CD4-positive, CD25-positive, alpha-beta regulatory T cell (primary cell): ENCODE data around the gene IRAG1. TPM values are rescaled to one million over a fixed set of nuclear protein-coding genes. Genes with fewer than 3 reads are reported as not detected.
A peak's percentile ranks its signal among the peaks of the same experiment; 100 is the strongest.

Experiments used
- ATAC-seq, 2 donors: fragments of 150-1000 bp; cut with Tn5 transposase; one replicate each; pipeline ENCODE4 v1.10.0; 2021; ENCODE audit warnings: low read depth in 2 of 2, moderate number of reproducible peaks in 2 of 2, moderate library complexity in 1 of 2
- DNase-seq, 3 donors: peaks; one replicate each; pipeline versions ENCODE4 v3.0.0 to v3.0.0-alpha.2; 2012 to 2022; ENCODE audit warnings: mixed read lengths in 1 of 3
- H3K27ac ChIP-seq: one replicate; pipeline ENCODE4 v1.7.0; 2013; ENCODE audit warnings: mild to moderate bottlenecking, low read length; ENCODE audit not compliant: insufficient read depth, poor library complexity, severe bottlenecking
- H3K27me3 ChIP-seq: one replicate; pipeline ENCODE4 v1.7.0; 2013; ENCODE audit warnings: low read length; ENCODE audit not compliant: control insufficient read depth, insufficient read depth
- H3K36me3 ChIP-seq: one replicate; pipeline ENCODE4 v1.7.0; 2013; ENCODE audit warnings: mild to moderate bottlenecking, low read length, moderate library complexity; ENCODE audit not compliant: control insufficient read depth, insufficient read depth
- H3K4me1 ChIP-seq: 2 replicates; pipeline ENCODE4 v1.7.0; 2013; ENCODE audit warnings: mild to moderate bottlenecking, low read length; ENCODE audit not compliant: insufficient read depth, control insufficient read depth, poor library complexity, severe bottlenecking
- H3K4me3 ChIP-seq: one replicate; pipeline ENCODE4 v1.7.0; 2013; ENCODE audit warnings: low read depth, mild to moderate bottlenecking, low read length, moderate library complexity
- H3K9me3 ChIP-seq, 2 experiments: 1 replicate in 1 of 2; 2 replicates in 1 of 2; pipeline ENCODE4 v1.7.0; 2013; ENCODE audit warnings: low read length in 2 of 2, mild to moderate bottlenecking in 1 of 2, moderate library complexity in 1 of 2; ENCODE audit not compliant: control insufficient read depth in 2 of 2
- H3K27ac Mint-ChIP-seq, 3 donors: one replicate each; pipeline ENCODE4 v1.8.0; 2020 to 2022; ENCODE audit warnings: mild to moderate bottlenecking in 3 of 3, mixed read lengths in 3 of 3, moderate library complexity in 2 of 3
- H3K27me3 Mint-ChIP-seq: one replicate; pipeline ENCODE4 v1.8.0; 2022; ENCODE audit warnings: mild to moderate bottlenecking, mixed read lengths
- H3K36me3 Mint-ChIP-seq: one replicate; pipeline ENCODE4 v1.8.0; 2020; ENCODE audit warnings: mixed read lengths
- H3K4me1 Mint-ChIP-seq, 4 donors: one replicate each; pipeline ENCODE4 v1.8.0; 2020 to 2022; ENCODE audit warnings: mixed read lengths in 4 of 4, mild to moderate bottlenecking in 1 of 4
- H3K4me3 Mint-ChIP-seq, 4 donors: one replicate each; pipeline ENCODE4 v1.8.0; 2020 to 2022; ENCODE audit warnings: mild to moderate bottlenecking in 4 of 4, mixed read lengths in 4 of 4, moderate library complexity in 3 of 4
- H3K9me3 Mint-ChIP-seq, 7 donors: one replicate each; pipeline ENCODE4 v1.8.0; 2020 to 2022; ENCODE audit warnings: mixed read lengths in 7 of 7, mild to moderate bottlenecking in 3 of 7, moderate library complexity in 2 of 7
- polyA plus RNA-seq, 4 donors: library from polyadenylated mRNA; unstranded; fragments of 300-500 nt; fragmentation: Illumina TruSeq; gene quantifications; one replicate each; pipeline ENCODE4 v1.2.3, GENCODE V29; 2021
- total RNA-seq: library from RNA; stranded (reverse); gene quantifications from one replicate; pipeline ENCODE4 v1.2.3, GENCODE V29; 2022

IRAG1 gene
- total and polyA plus RNA-seq, 5 donors from 2014 or later: not detected

DNA sequence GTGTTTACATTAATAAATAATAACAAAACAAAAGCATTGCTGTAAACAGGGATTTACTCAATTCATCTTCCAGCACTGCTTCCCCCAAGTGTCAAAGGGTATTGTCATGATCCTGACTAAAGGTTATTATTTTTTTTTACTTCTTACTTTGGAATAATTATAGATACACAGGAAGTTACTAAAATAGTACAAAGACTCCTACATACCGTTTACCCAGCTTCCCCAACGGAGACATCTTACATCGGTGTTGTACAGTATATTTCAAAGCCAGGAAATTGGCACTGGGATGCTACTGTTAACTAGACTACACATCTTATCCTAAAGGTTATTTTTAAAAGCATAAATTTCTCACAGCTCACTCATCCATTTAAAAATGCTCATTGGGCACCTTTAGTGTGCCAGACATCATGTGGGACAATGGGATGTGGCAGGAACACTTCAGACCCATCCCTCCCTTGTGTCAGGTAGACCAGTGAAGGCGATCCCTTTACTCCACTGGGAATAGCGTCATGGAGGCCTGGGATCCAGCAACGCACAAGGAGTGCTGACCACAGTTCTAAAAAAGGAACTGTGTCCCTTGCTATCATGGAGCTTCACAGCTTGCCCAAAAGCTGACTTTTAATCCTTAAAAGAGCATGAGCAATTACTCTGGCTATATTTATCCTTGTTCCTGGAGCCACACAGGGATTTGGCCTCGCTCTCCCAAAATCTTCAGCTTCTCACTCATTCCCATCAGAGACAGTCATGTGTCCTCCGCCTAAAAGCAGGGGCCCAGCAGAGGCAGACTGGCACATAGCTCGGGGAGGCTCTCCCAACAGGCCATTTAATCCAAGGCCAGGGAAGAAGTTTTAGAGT is 3.1 kb upstream of the IRAG1 start:
- no peak overlapping the region for H3K27ac Mint-ChIP-seq
- no peaks in the 10 kb centered on the region for H3K4me1 Mint-ChIP-seq
- Histone ChIP-seq H3K27ac (no peak overlapping the region), H3K9me3 (no peaks in the 10 kb centered on the region), H3K4me3 (no peak overlapping the region), H3K36me3 (no peaks in the 10 kb centered on the region), H3K4me1 (no peaks in the 10 kb centered on the region), H3K27me3 (peaks cover 2% of the 10 kb centered on the region)
- peaks cover 0 to 3% (median 0%) of the 10 kb centered on the region in 7 donors for H3K9me3 Mint-ChIP-seq
- no peaks in the 10 kb centered on the region for H3K36me3 Mint-ChIP-seq
- no peak for DNase-seq
- peak overlapping the region in 1 of 4 donors; percentile 38 for H3K4me3 Mint-ChIP-seq
- no peak for ATAC-seq
- H3K27me3 Mint-ChIP-seq: peaks cover 9% of the 10 kb centered on the region

DNA sequence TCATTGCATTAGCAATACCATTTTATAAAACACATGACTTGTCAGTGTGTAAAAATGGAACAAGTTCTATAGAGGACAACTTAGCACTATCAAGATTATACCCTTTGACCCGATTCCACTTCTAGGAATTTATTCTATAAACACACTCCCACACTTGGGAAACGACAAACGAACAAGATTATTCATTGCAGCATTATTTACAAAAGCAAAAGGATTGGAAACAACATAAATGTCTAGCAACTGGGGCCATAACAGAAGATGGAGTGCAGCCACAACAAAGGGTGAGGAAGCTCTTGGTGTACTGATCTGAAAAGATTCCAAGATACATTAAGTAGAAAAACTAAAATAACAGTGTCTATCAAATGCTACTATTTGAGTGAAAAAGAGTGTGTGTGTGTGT is 2.3 kb upstream of the IRAG1 start:
- DNase-seq: no peak
- Histone ChIP-seq H3K27ac (no peak overlapping the region), H3K27me3 (peaks cover 2% of the 10 kb centered on the region), H3K9me3 (no peaks in the 10 kb centered on the region), H3K36me3 (no peaks in the 10 kb centered on the region), H3K4me1 (no peaks in the 10 kb centered on the region), H3K4me3 (no peak overlapping the region)
- ATAC-seq: no peak
- Mint-ChIP-seq H3K9me3 (peaks cover 0 to 2% (median 0%) of the 10 kb centered on the region in 7 donors), H3K36me3 (no peaks in the 10 kb centered on the region), H3K27me3 (peaks cover 13% of the 10 kb centered on the region), H3K27ac (no peak overlapping the region), H3K4me1 (no peaks in the 10 kb centered on the region), H3K4me3 (no peak overlapping the region)

DNA sequence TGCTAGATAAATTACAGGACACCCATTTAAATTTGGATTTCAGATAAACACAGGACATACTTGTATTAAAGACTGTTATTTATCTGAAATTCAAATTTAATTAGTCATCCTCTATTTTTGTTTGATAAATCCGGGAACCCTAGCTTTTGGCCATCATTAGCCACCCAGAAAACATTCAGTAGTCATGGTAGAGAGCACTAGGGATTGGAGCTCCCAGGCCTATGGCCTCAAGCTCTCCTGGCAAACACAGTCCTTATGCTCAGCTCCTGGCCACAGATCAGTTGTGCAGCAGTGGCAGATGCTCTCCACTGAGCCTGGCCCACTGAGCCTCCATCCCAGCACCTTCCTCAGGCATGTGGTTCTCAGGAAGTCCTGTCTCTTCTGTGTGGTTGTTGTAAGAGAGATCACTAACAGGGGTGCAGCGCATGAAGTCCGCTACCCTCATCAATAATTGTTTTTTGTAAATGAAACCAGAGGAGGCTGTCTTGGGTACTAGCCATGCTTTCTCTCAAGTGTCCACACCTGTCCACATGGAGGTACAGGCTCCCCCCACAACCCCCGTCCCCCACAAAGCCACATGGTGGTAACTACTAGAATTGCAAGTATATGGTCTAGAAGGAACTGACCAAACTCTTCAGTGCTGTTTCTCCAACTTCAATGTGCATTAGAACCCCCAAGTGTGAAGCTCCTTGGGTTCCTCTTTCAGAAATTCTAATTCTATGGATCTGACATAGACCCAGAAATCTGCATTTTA is 1.1 kb upstream of the IRAG1 start:
- Histone ChIP-seq H3K4me3 (no peak overlapping the region), H3K4me1 (no peaks in the 10 kb centered on the region), H3K27ac (no peak overlapping the region), H3K9me3 (no peaks in the 10 kb centered on the region), H3K36me3 (no peaks in the 10 kb centered on the region), H3K27me3 (peaks cover 2% of the 10 kb centered on the region)
- no peaks in the 10 kb centered on the region for H3K4me1 Mint-ChIP-seq
- H3K4me3 Mint-ChIP-seq: no peak overlapping the region
- peaks cover 13% of the 10 kb centered on the region for H3K27me3 Mint-ChIP-seq
- no peaks in the 10 kb centered on the region for H3K36me3 Mint-ChIP-seq
- H3K9me3 Mint-ChIP-seq: peaks cover 0 to 1% (median 0%) of the 10 kb centered on the region in 7 donors
- DNase-seq (no peak), ATAC-seq (no peak)
- no peak overlapping the region for H3K27ac Mint-ChIP-seq

DNA sequence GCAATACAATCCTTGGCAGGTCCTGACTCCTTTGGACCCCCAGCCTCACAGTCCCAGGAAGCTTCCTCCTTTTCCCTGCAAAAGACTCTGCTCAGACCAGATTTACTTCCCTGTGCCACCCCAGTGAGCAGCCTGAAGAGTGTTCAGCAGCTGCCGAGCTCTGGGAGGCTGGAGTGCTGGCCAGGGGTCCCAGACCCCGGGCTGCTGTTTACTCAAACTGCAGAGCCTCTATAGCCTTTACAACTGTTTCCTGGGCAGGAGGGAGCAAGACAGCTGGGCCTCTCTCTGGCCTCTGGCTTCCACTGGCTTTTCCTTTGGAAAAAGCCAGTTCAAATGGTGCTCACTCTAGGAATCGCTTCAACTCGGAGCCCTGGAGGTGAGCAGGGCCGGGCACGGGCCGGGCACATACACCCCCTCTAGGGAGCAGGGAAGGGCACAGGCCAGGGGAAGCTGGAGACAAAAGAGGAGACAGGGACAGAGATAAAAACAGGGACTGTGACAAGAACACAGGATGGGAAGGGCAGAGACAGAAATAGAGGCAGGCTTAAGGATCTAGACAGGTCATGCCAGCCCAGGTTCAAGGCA is 932 bp downstream of the IRAG1 start:
- peaks cover 12% of the 10 kb centered on the region for H3K27me3 Mint-ChIP-seq
- no peaks in the 10 kb centered on the region for H3K36me3 Mint-ChIP-seq
- DNase-seq (no peak), ATAC-seq (no peak)
- H3K27ac Mint-ChIP-seq: peak overlapping the region in 1 of 3 donors; percentile 23
- Histone ChIP-seq H3K27me3 (peaks cover 4% of the 10 kb centered on the region), H3K4me1 (no peaks in the 10 kb centered on the region), H3K36me3 (no peaks in the 10 kb centered on the region), H3K9me3 (no peaks in the 10 kb centered on the region), H3K4me3 (no peak overlapping the region), H3K27ac (no peak overlapping the region)
- no peak overlapping the region for H3K4me3 Mint-ChIP-seq
- no peaks in the 10 kb centered on the region for H3K9me3 Mint-ChIP-seq
- H3K4me1 Mint-ChIP-seq: no peaks in the 10 kb centered on the region

DNA sequence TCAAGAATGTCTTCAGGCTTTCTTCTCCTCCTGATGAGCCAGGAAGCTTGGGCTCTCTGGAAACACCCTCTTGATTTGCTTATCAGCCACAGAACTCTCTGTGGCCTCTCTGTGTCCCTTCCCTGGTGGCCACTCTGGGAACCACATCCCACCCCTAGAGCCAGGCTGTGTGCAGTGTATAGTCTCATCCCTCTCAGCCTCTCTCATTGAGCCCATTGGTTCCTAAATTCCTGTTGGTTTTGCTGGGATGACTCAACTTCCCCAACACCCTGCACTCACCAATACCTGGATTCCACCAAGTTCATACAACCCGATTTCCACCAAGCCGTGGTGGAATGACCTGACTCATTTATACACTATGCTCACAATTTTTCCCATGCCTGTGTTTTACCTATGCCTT is 5.2 kb downstream of the IRAG1 start:
- Histone ChIP-seq H3K4me3 (no peak overlapping the region), H3K9me3 (no peaks in the 10 kb centered on the region), H3K4me1 (no peaks in the 10 kb centered on the region), H3K27me3 (peaks cover 4% of the 10 kb centered on the region), H3K27ac (no peak overlapping the region), H3K36me3 (no peaks in the 10 kb centered on the region)
- Mint-ChIP-seq H3K36me3 (no peaks in the 10 kb centered on the region), H3K4me3 (no peak overlapping the region), H3K27ac (no peak overlapping the region), H3K9me3 (no peaks in the 10 kb centered on the region), H3K4me1 (no peaks in the 10 kb centered on the region), H3K27me3 (peaks cover 12% of the 10 kb centered on the region)
- no peak for DNase-seq
- ATAC-seq: no peak

DNA sequence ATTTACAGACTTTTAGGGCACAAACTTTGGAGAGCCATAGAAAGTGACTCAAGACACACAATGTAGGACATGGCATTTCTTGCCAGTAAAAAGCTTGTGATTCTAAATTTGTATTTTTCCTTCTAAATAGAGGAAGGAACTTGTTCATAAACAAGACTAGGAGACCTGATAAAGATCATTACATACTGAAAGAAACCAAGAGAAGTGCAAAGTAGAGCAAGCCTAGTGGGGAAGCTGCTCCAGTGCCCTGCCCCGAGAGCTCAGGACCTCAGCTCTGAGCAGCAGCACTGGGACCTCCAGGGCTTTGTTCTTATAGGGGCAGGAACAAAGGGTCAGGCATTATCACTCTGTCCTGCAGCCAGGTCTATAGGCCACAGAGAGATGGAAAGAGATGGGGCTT is 7.2 kb downstream of the IRAG1 start:
- no peak for DNase-seq
- Histone ChIP-seq H3K27me3 (peaks cover 4% of the 10 kb centered on the region), H3K36me3 (no peaks in the 10 kb centered on the region), H3K9me3 (no peaks in the 10 kb centered on the region), H3K4me3 (no peak overlapping the region), H3K27ac (no peak overlapping the region), H3K4me1 (no peaks in the 10 kb centered on the region)
- ATAC-seq: no peak
- H3K4me3 Mint-ChIP-seq: no peak overlapping the region
- no peak overlapping the region for H3K27ac Mint-ChIP-seq
- H3K4me1 Mint-ChIP-seq: no peaks in the 10 kb centered on the region
- peaks cover 5% of the 10 kb centered on the region for H3K27me3 Mint-ChIP-seq
- H3K36me3 Mint-ChIP-seq: no peaks in the 10 kb centered on the region
- H3K9me3 Mint-ChIP-seq: no peaks in the 10 kb centered on the region

DNA sequence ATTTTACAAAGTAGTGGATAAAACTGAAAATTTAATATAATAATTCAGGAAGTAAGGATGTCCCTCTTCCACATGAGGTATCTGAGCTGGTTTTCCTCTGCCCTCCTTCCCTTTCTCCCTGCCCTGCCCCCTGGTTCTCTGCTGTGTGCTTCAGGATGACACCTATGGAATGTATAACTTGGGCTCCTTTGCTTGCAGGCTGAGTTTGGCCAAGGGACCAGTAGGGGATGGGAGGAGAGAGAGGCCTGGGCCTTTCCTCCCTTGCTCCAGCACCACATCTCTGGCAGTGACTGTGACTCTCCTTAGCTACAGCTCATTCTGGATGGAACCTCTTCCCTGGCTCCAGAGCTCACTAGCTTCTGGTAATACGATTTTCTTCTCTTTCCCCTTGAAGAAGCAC is 10.1 kb downstream of the IRAG1 start:
- Mint-ChIP-seq H3K4me3 (no peak overlapping the region), H3K36me3 (no peaks in the 10 kb centered on the region), H3K27me3 (peaks cover 8% of the 10 kb centered on the region), H3K4me1 (no peaks in the 10 kb centered on the region), H3K9me3 (no peaks in the 10 kb centered on the region), H3K27ac (no peak overlapping the region)
- Histone ChIP-seq H3K36me3 (no peaks in the 10 kb centered on the region), H3K4me3 (no peak overlapping the region), H3K4me1 (no peaks in the 10 kb centered on the region), H3K27me3 (peaks cover 3% of the 10 kb centered on the region), H3K9me3 (no peaks in the 10 kb centered on the region), H3K27ac (no peak overlapping the region)
- DNase-seq: no peak
- ATAC-seq: no peak
